Measurements from ENCODE around the gene RUNX1. TPM values are rescaled to one million over a fixed set of nuclear protein-coding genes. Genes with fewer than 3 reads are reported as not detected.

Gene RUNX1
- total and polyA plus RNA-seq, 2 donors (not counting 1 experiment from before 2014, with no cell fraction given) = 26.3 to 73.0 TPM

- ChIA-PET CTCF (interaction anchor here (1.8 to 2.0 kb wide), 2 partner anchors 93 to 1044 kb away, joined by 6 to 7 read pairs; no protein-coding TSS in a partner anchor), POLR2A (no interaction called here)
- Mint-ChIP-seq H3K27ac (no peak overlapping the region), H3K27me3 (no peaks in the 10 kb centered on the region), H3K4me1 (peaks cover 1% of the 10 kb centered on the region), H3K9me3 (ENCODE audit: insufficient read depth) (no peaks in the 10 kb centered on the region), H3K4me3 (no peak overlapping the region)
- H3K36me3 ChIP-seq (replicated peaks in 1 of 2; ENCODE audit: control extremely low read depth in 1 of 2, control insufficient read depth in 1 of 2, extremely low read depth in 1 of 2, insufficient read depth in 2 of 2, low read length in 1 of 2) = peaks cover 5 to 57% of the 10 kb centered on the region in 2 experiments
- H3K9me3 ChIP-seq (ENCODE audit: control extremely low read depth in 1 of 3, control insufficient read depth in 2 of 3, insufficient read depth in 1 of 3, low read length in 2 of 3) = peaks cover 0 to 10% (median 0%) of the 10 kb centered on the region in 3 donors
- ATAC-seq (ENCODE audit: low read depth) = no peak
- no peaks in the 10 kb centered on the region for H3K27me3 ChIP-seq (replicated peaks in 1 of 4; ENCODE audit: control extremely low read depth in 1 of 4, control insufficient read depth in 3 of 4, insufficient read depth in 4 of 4, low read length in 3 of 4)
- WGBS (ENCODE audit: insufficient coverage) = 98% methylated on average over 6 of the region's 7 CpGs
- no peaks in the 10 kb centered on the region for H3K79me2 ChIP-seq (ENCODE audit: control insufficient read depth, insufficient read depth, low read length)
- H3K9ac ChIP-seq (ENCODE audit: low read length) = no peak overlapping the region
- TF ChIP-seq CTCF (IDR thresholded peaks at IDR 0.05) (no peak), EZH2 (IDR thresholded peaks at IDR 0.05; ENCODE audit: borderline replicate concordance, insufficient read depth, low read depth, low read length, poor library complexity, severe bottlenecking) (no peak)
- no peaks in the 10 kb centered on the region for H4K20me1 ChIP-seq (ENCODE audit: control insufficient read depth, insufficient read depth, low read length, poor library complexity, severe bottlenecking)
- no peak overlapping the region for H3K4me3 ChIP-seq (ENCODE audit: control extremely low read depth in 1 of 5, extremely low read depth in 1 of 5, insufficient read depth in 1 of 5, low read depth in 2 of 5, low read length in 4 of 5)
- DNase-seq = no peak
- no peak overlapping the region for H2AFZ ChIP-seq (ENCODE audit: insufficient read depth, low read depth, low read length, poor library complexity, severe bottlenecking)
- no peak overlapping the region for H3K27ac ChIP-seq (ENCODE audit: low read length in 2 of 2)
- no peaks in the 10 kb centered on the region for H3K4me1 ChIP-seq (ENCODE audit: control insufficient read depth in 2 of 2, insufficient read depth in 2 of 2, low read length in 2 of 2)
- intact Hi-C loops (cut with micrococcal nuclease) = no loop called here
- no peak overlapping the region for H3K4me2 ChIP-seq (replicated peaks; ENCODE audit: low read depth, low read length, poor library complexity, severe bottlenecking)
These were observed 252.4 kb downstream of the RUNX1 start for GRCh38 chr21:34796518-34797200.

GRCh38 chr21:34795548-34796180 lies 253.4 kb downstream of the RUNX1 start:
- Histone ChIP-seq H3K36me3 (replicated peaks in 1 of 2; ENCODE audit: control extremely low read depth in 1 of 2, control insufficient read depth in 1 of 2, extremely low read depth in 1 of 2, insufficient read depth in 2 of 2, low read length in 1 of 2) (peaks cover 3 to 59% of the 10 kb centered on the region in 2 experiments), H3K4me1 (ENCODE audit: control insufficient read depth in 2 of 2, insufficient read depth in 2 of 2, low read length in 2 of 2) (no peaks in the 10 kb centered on the region), H3K27me3 (replicated peaks in 1 of 4; ENCODE audit: control extremely low read depth in 1 of 4, control insufficient read depth in 3 of 4, insufficient read depth in 4 of 4, low read length in 3 of 4) (no peaks in the 10 kb centered on the region), H4K20me1 (ENCODE audit: control insufficient read depth, insufficient read depth, low read length, poor library complexity, severe bottlenecking) (no peaks in the 10 kb centered on the region), H3K9me3 (ENCODE audit: control extremely low read depth in 1 of 3, control insufficient read depth in 2 of 3, insufficient read depth in 1 of 3, low read length in 2 of 3) (peaks cover 0 to 10% (median 0%) of the 10 kb centered on the region in 3 donors), H3K4me3 (ENCODE audit: control extremely low read depth in 1 of 5, extremely low read depth in 1 of 5, insufficient read depth in 1 of 5, low read depth in 2 of 5, low read length in 4 of 5) (no peak overlapping the region), H3K9ac (ENCODE audit: low read length) (no peak overlapping the region), H3K4me2 (replicated peaks; ENCODE audit: low read depth, low read length, poor library complexity, severe bottlenecking) (no peak overlapping the region), H3K27ac (ENCODE audit: low read length in 2 of 2) (no peak overlapping the region), H3K79me2 (ENCODE audit: control insufficient read depth, insufficient read depth, low read length) (no peaks in the 10 kb centered on the region), H2AFZ (ENCODE audit: insufficient read depth, low read depth, low read length, poor library complexity, severe bottlenecking) (no peak overlapping the region)
- H3K27me3 Mint-ChIP-seq = no peaks in the 10 kb centered on the region
- POLR2A ChIA-PET = no interaction called here
- DNase-seq = no peak
- H3K4me3 Mint-ChIP-seq = no peak overlapping the region
- H3K9me3 Mint-ChIP-seq (ENCODE audit: insufficient read depth) = no peaks in the 10 kb centered on the region
- WGBS (ENCODE audit: insufficient coverage) = 82% methylated on average over 4 of the region's 7 CpGs
- intact Hi-C loops (cut with micrococcal nuclease) = no loop called here
- CTCF ChIA-PET = interaction anchor here (2.0 kb wide), 1 partner anchor 1045 kb away, joined by 6 read pairs; no protein-coding TSS in a partner anchor
- no peaks in the 10 kb centered on the region for H3K4me1 Mint-ChIP-seq
- TF ChIP-seq EZH2 (IDR thresholded peaks at IDR 0.05; ENCODE audit: borderline replicate concordance, insufficient read depth, low read depth, low read length, poor library complexity, severe bottlenecking) = no peak
- TF ChIP-seq CTCF (IDR thresholded peaks at IDR 0.05) = no peak
- H3K27ac Mint-ChIP-seq = no peak overlapping the region
- ATAC-seq (ENCODE audit: low read depth) = no peak

Measured in B cell (primary cell).